ENCODE measurements around the gene MBLAC1. TPM values are rescaled to one million over a fixed set of nuclear protein-coding genes. Genes with fewer than 3 reads are reported as not detected.

The MBLAC1 gene
- total and polyA plus RNA-seq, 5 donors, result 3.0 to 4.6 (median 4.1) TPM

GRCh38 chr7:100176096-100177044 is 49.6 kb downstream of the MBLAC1 start:
- Histone ChIP-seq H3K4me3 (ENCODE audit: low read length) (peak overlapping the region; percentile 73), H3K4me1 (ENCODE audit: control insufficient read depth, insufficient read depth, low read length) (no peaks in the 10 kb centered on the region), H3K27ac (ENCODE audit: low read length) (no peak overlapping the region), H3K9me3 (ENCODE audit: control insufficient read depth, low read length) (no peaks in the 10 kb centered on the region), H3K27me3 (ENCODE audit: control insufficient read depth, insufficient read depth) (no peaks in the 10 kb centered on the region)
- intact Hi-C loops (cut with DNase I), result no loop called here
- 48% methylated on average over 14 of the region's 14 CpGs for WGBS
- DNase-seq, result no peak
- ATAC-seq, result no peak

GRCh38 chr7:100177045-100178001 is 50.6 kb downstream of the MBLAC1 start, which contains the start of the genes GPC2 and STAG3:
Gene GPC2, minus strand, starts transcription at chr7:100177381. Its CDS starts 182 bp downstream, at chr7:100177199.
Gene STAG3, plus strand, starts transcription at chr7:100177918. Its CDS starts 2,639 bp downstream, at chr7:100180557.
- intact Hi-C loops (cut with DNase I), result no loop called here
- H3K4me1 ChIP-seq (ENCODE audit: control insufficient read depth, insufficient read depth, low read length), result no peaks in the 10 kb centered on the region
- H3K27ac ChIP-seq (ENCODE audit: low read length), result no peak within 1 kb of the TSS
- no peaks in the 10 kb centered on the region for H3K27me3 ChIP-seq (ENCODE audit: control insufficient read depth, insufficient read depth)
- peak within 1 kb of the TSS; percentile 73 for H3K4me3 ChIP-seq (ENCODE audit: low read length)
- ATAC-seq (peak; percentile 95 to 96), DNase-seq (peak; percentile 96 to 98 (median 98))
- 3% methylated on average over 78 of the region's 78 CpGs for WGBS
- no peaks in the 10 kb centered on the region for H3K9me3 ChIP-seq (ENCODE audit: control insufficient read depth, low read length)

Small RNA genes lying within 50 kb of the gene (microRNA-seq; reads per million reads assigned to microRNA genes)
- gene MIR106B (850 to 1,790 reads per million in 2 donors), gene MIR25 (141 to 368 reads per million in 2 donors), gene MIR4658 (0 to 0.42 reads per million in 2 donors), gene MIR93 (1,404 to 2,236 reads per million in 2 donors)

Other genes starting within 250 kb of the MBLAC1 start
- under 1 TPM in 1 of 4 donors, not detected in 3; 0.43 TPM for gene OR2AE1, start 249.9 kb upstream of the MBLAC1 start, total RNA-seq
- gene OR2AE1, start 249.9 kb upstream of the MBLAC1 start, polyA plus RNA-seq, result 0.11 TPM
- 10 to 100 TPM in 2 of 4 donors, 1 to 10 TPM in 2; 8.8 to 11.2 (median 10.0) TPM for gene TRIM4, start 207.4 kb upstream of the MBLAC1 start, total RNA-seq
- 7.6 TPM for gene TRIM4, start 207.4 kb upstream of the MBLAC1 start, polyA plus RNA-seq
- under 1 TPM in 2 of 4 donors, not detected in 2; 0.20 to 0.53 TPM for gene GJC3, start 197.3 kb upstream of the MBLAC1 start, total RNA-seq
- gene GJC3, start 197.3 kb upstream of the MBLAC1 start, polyA plus RNA-seq, result 0.43 TPM
- 10 to 100 TPM; 10.7 to 28.8 (median 16.1) TPM for gene AZGP1, start 150.9 kb upstream of the MBLAC1 start, total RNA-seq
- 17.0 TPM for gene AZGP1, start 150.9 kb upstream of the MBLAC1 start, polyA plus RNA-seq
- gene ZKSCAN1, start 111.4 kb upstream of the MBLAC1 start, total RNA-seq, result 10 to 100 TPM; 39.7 to 52.7 (median 50.4) TPM
- gene ZKSCAN1, start 111.4 kb upstream of the MBLAC1 start, polyA plus RNA-seq, result 9.8 TPM
- 1 to 10 TPM; 7.1 to 8.6 (median 7.7) TPM for gene ZSCAN21, start 77.2 kb upstream of the MBLAC1 start, total RNA-seq
- 6.2 TPM for gene ZSCAN21, start 77.2 kb upstream of the MBLAC1 start, polyA plus RNA-seq
- gene ZNF3, start 45.2 kb upstream of the MBLAC1 start, total RNA-seq, result 10 to 100 TPM; 17.8 to 18.2 (median 18.0) TPM
- gene ZNF3, start 45.2 kb upstream of the MBLAC1 start, polyA plus RNA-seq, result 12.1 TPM
- 100 to 1,000 TPM; 112 to 126 (median 117) TPM for gene COPS6, start 38.0 kb upstream of the MBLAC1 start, total RNA-seq
- gene COPS6, start 38.0 kb upstream of the MBLAC1 start, polyA plus RNA-seq, result 131 TPM
- gene MCM7, start 25.6 kb upstream of the MBLAC1 start, total RNA-seq, result 10 to 100 TPM; 14.2 to 26.9 (median 21.6) TPM
- 16.7 TPM for gene MCM7, start 25.6 kb upstream of the MBLAC1 start, polyA plus RNA-seq
- gene AP4M1, start 25.3 kb upstream of the MBLAC1 start, total RNA-seq, result 10 to 100 TPM; 10.1 to 15.4 (median 14.0) TPM
- 10.7 TPM for gene AP4M1, start 25.3 kb upstream of the MBLAC1 start, polyA plus RNA-seq
- gene TAF6, start 7.6 kb upstream of the MBLAC1 start, total RNA-seq, result 10 to 100 TPM; 29.7 to 37.7 (median 32.9) TPM
- gene TAF6, start 7.6 kb upstream of the MBLAC1 start, polyA plus RNA-seq, result 33.9 TPM
- 10 to 100 TPM in 3 of 4 donors, 1 to 10 TPM in 1; 9.1 to 14.7 (median 12.1) TPM for gene CNPY4, start 7.3 kb upstream of the MBLAC1 start, total RNA-seq
- gene CNPY4, start 7.3 kb upstream of the MBLAC1 start, polyA plus RNA-seq, result 13.9 TPM
- gene LAMTOR4, start 22.0 kb downstream of the MBLAC1 start, total RNA-seq, result 100 to 1,000 TPM in 2 of 4 donors, 10 to 100 TPM in 2; 88.7 to 118 (median 108) TPM
- 193 TPM for gene LAMTOR4, start 22.0 kb downstream of the MBLAC1 start, polyA plus RNA-seq
- gene TRAPPC14, start 31.8 kb downstream of the MBLAC1 start, total RNA-seq, result 10 to 100 TPM in 2 of 4 donors, 1 to 10 TPM in 2; 7.2 to 11.5 (median 9.7) TPM
- 7.7 TPM for gene TRAPPC14, start 31.8 kb downstream of the MBLAC1 start, polyA plus RNA-seq
- 1 to 10 TPM; 2.0 to 3.5 (median 2.3) TPM for gene GAL3ST4, start 41.6 kb downstream of the MBLAC1 start, total RNA-seq
- gene GAL3ST4, start 41.6 kb downstream of the MBLAC1 start, polyA plus RNA-seq, result 1.7 TPM
- under 1 TPM; 0.09 to 0.78 (median 0.29) TPM for gene GPC2, start 50.4 kb downstream of the MBLAC1 start, total RNA-seq
- gene GPC2, start 50.4 kb downstream of the MBLAC1 start, polyA plus RNA-seq, result 0.38 TPM
- gene STAG3, start 51.0 kb downstream of the MBLAC1 start, total RNA-seq, result 1 to 10 TPM in 1 of 4 donors, under 1 TPM in 2, not detected in 1; 0.64 to 1.1 (median 0.91) TPM
- 0.41 TPM for gene STAG3, start 51.0 kb downstream of the MBLAC1 start, polyA plus RNA-seq
- not detected for gene PVRIG, start 93.0 kb downstream of the MBLAC1 start, total RNA-seq
- gene PVRIG, start 93.0 kb downstream of the MBLAC1 start, polyA plus RNA-seq, result 0.07 TPM
- not detected for gene SPDYE3, start 180.7 kb downstream of the MBLAC1 start, total RNA-seq
- gene SPDYE3, start 180.7 kb downstream of the MBLAC1 start, polyA plus RNA-seq, result 0.20 TPM
- gene PILRB, start 231.2 kb downstream of the MBLAC1 start, total RNA-seq, result 10 to 100 TPM; 13.2 to 15.6 (median 13.7) TPM
- gene PILRB, start 231.2 kb downstream of the MBLAC1 start, polyA plus RNA-seq, result 18.1 TPM
- gene PILRA, start 246.5 kb downstream of the MBLAC1 start, total RNA-seq, result 1 to 10 TPM; 3.9 to 5.3 (median 4.9) TPM
- gene PILRA, start 246.5 kb downstream of the MBLAC1 start, polyA plus RNA-seq, result 2.3 TPM